D341Med (cell line): ENCODE results near the gene SBSN.
A peak's percentile ranks its signal among the peaks of the same experiment; 100 is the strongest.

Source experiments
- DNase-seq: peaks from one replicate; pipeline ENCODE4 v3.0.0; 2012; ENCODE audit warnings: low spot score

SBSN gene

GRCh38 chr19:35528218-35529038, at the start of gene SBSN:
Gene SBSN, minus strand, starts transcription at chr19:35528311. Its CDS starts 30 bp downstream, at chr19:35528281.
- no peak for DNase-seq

DNA sequence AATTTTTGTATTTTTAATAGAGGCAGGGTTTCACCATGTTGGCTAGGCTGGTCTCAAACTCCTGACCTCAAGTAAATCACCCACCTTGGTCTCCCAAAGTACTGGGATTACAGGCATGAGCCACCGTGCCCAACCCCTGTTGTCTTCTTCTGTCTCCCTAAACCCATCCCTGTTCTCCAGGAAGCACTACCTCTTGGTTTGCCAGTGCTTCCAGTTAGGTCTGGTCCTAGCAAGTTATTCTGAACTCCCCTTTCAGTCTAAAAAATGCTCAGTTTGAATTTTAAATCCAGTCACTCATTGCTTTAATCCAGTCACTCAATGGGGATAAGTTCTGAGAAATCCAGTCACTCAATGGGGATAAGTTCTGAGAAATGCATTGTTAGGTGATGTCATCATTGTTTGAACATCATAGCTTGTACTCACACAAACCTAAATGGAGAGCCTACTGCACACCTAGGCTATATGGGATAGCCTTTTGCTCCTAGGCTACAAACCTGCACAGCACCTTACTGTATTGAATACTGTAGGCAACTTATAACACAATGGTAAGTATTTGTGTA, 43.4 kb upstream of the SBSN start:
- DNase-seq = no peak

- no peak for DNase-seq
Measured at GRCh38 chr19:35569281-35569781, 41.2 kb upstream of the SBSN start.

DNA sequence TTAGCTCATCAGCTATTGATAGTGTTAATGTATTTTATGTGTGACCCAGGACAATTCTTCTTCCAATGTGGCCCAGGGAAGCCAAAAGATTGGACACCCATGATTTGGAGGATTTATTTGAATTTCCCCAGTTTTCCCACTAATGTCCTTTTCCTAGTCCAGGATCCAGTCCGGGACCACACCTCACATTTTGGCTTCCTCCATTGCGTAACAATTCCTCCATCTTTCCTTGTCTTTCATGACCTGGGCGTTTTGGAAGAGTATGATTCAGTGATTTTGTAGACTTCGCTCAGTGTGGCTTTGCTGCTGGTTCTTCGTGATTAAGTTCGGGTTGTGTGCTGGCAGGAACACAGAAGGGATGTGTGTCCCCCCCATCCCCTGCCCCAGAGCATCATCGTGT, 38.6 kb upstream of the SBSN start:
- no peak for DNase-seq

GRCh38 chr19:35565016-35565856, 37.1 kb upstream of the SBSN start:
- no peak for DNase-seq

- DNase-seq = no peak
Measured at GRCh38 chr19:35563207-35563829, 35.2 kb upstream of the SBSN start, which contains the start of gene ATP4A. Gene ATP4A, minus strand, starts transcription at chr19:35563658. Its CDS starts 29 bp downstream, at chr19:35563629.

- no peak for DNase-seq
Measured at GRCh38 chr19:35562776-35563175, 34.7 kb upstream of the SBSN start.

DNA sequence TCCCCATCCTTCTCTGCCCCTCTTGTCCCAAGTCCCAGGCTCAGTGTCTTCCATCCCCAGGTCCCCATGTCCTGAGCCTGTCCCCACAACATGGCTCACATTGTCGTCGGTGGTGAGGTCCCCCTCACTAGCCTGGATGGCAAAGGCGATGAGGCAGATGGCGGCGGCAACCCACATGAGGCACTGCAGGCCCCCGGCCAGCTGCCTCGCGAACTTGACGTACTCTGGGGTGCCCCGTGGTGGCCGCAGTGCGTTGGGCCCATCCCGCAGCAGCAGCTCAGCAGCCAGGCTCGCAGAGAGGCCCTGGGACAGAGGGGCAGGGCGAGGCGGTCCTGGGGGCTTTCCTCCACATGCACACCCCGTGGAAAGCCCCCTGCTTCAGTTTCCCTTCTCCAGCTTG, 34.2 kb upstream of the SBSN start:
- DNase-seq = no peak

- DNase-seq = no peak
Measured at GRCh38 chr19:35561436-35561835, 33.3 kb upstream of the SBSN start.

- no peak for DNase-seq
Measured at GRCh38 chr19:35560677-35561076, 32.6 kb upstream of the SBSN start.

DNA sequence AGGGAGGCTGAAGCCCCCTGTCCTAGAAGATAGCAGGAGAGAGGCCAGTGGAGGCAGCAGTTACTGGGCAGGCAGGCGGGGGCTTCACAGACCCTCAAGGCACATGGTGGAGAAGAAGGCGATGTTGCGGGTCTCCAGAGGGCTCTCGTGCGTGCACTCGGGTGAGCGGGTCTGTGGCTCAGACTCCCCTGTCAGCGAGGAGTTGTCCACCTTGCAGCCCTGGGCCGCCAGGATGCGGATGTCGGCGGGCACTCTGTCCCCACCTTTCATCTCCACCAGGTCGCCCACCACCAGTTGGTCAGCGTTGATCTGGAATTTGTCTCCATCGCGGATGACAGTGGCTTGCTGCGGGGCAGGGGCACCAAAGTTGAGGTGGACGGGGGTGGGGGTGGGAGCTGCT, 32.2 kb upstream of the SBSN start:
- no peak for DNase-seq

- DNase-seq = no peak
Measured at GRCh38 chr19:35559781-35560180, 31.7 kb upstream of the SBSN start.

- no peak for DNase-seq
Measured at GRCh38 chr19:35559281-35559659, 31.2 kb upstream of the SBSN start.

GRCh38 chr19:35558400-35559280, 30.5 kb upstream of the SBSN start:
- DNase-seq = no peak

DNA sequence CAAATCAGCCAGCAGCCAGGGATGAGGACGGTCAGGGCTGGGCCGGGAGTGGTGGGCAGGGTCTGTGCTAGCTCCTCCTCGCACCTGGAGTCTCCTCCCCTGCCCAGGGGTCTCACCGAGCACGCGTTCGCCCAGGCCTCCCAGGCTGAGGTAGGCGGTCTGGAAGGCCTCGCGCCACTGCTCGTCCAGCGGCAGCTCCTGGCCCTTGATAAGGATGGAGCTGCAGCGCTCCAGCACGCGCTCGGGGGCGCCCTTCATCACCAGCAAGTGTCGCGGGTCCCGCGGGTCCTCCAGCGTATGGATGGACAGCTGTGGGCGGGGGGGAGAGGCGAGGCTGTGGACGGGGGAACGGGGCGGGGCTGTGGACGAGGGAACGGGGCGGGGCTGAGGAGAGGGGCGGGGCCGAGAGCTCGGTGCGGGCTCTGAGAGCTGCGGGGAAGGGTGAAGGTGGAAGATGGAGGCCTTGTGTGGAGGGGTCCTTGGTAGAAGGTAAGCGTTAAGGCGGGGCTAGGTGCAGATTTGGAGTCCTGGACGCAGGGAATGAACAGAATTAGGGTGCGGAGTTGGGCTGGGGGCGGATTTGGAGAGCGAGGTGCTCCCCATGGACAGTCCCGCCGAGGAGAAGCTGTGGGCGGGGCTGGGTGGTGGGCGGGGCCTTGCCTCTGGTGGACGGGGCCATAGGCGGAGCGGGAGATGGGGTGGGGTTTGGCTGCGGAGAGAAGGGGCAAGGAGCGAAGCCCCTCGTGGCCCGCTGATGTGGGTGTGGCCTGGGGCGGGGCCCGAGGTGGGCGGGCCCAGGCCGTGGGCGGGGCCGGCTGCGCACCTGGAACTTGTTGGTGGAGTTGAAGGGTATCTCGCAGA, 29.7 kb upstream of the SBSN start:
- peak; percentile 92 for DNase-seq

DNA sequence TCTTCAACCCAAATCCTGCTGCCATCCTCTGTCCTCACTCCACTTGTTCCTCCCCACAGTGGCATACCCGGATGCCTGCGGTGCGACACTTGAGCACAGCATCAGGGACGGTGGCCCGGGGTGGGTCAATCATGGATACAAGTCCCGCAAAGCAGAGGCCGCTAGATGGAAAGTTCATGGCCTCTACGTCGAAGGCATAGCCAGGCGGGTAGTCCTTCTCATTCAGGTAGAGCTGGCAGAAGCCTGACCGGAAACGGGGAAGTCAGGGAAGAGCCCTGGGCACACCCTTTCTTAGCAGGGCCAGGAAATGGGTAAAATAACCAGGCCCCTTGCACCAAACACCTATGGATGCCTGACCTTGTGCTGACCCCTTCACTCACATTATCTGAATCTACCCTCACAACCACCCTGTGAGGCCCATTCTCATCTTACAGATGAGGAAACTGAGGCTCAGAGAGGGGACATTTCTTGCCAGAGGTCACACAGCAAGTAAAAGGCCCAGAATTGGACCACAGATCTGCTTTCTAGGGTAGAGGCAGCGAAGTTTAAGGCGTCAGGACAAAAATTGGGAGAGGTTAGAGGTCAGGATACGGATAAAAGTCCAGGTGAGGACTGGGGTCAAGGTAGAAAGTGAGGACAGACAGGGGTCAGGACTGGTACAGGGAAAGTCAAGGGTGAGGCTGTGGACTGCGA, 28.9 kb upstream of the SBSN start:
- no peak for DNase-seq

DNA sequence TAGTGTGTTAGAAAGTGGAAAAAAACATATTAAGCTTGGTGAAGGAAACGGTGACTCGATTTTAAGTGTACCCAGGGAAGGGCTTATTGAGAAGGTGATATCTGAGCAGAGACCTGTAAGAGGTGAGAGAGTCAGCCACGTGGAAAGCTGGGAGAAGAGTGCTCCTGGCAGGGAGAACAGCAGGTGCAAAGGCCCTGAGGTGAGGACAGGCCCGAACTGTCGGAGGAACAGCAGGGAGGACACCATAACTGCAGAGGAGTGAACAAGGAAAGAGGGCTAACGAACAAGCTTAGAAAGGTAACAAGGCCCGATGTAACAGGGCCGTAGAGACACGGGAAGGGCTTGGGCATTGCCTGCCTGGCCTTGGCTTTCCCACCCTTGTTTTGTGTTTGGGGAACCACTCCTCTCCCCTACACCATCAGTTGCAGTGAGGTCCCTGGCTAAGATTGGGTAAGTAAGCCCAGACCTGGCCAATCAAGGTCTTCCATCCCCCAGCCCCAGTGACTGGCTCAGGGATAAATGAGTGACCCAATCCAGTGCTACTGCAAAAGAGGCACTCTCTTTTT, 28.0 kb upstream of the SBSN start:
- no peak for DNase-seq

- no peak for DNase-seq
Measured at GRCh38 chr19:35555301-35556005, 27.3 kb upstream of the SBSN start.

- no peak for DNase-seq
Measured at GRCh38 chr19:35554076-35554475, 26.0 kb upstream of the SBSN start.
